Endothelial cell (in vitro differentiated cells): ENCODE results near the gene RASAL2. TPM values are rescaled to one million over a fixed set of nuclear protein-coding genes. Genes with fewer than 3 reads are reported as not detected.

Experiments used
- DNase-seq: peaks from one replicate; pipeline ENCODE4 v3.0.0; 2021; ENCODE audit warnings: low spot score
- H3K27ac Mint-ChIP-seq: one replicate; pipeline ENCODE4 v1.8.0; 2021; ENCODE audit warnings: mixed read lengths, inconsistent platforms; ENCODE audit not compliant: unreplicated experiment
- H3K27me3 Mint-ChIP-seq: one replicate; pipeline ENCODE4 v1.8.0; 2021; ENCODE audit warnings: mild to moderate bottlenecking, moderate library complexity, mixed read lengths, inconsistent platforms; ENCODE audit not compliant: unreplicated experiment
- H3K36me3 Mint-ChIP-seq: one replicate; pipeline ENCODE4 v1.8.0; 2021; ENCODE audit warnings: mild to moderate bottlenecking, low read depth, mixed read lengths, inconsistent platforms; ENCODE audit not compliant: unreplicated experiment
- H3K4me1 Mint-ChIP-seq: one replicate; pipeline ENCODE4 v1.8.0; 2021; ENCODE audit warnings: mild to moderate bottlenecking, mixed read lengths, inconsistent platforms; ENCODE audit not compliant: unreplicated experiment
- H3K4me3 Mint-ChIP-seq: one replicate; pipeline ENCODE4 v1.8.0; 2021; ENCODE audit warnings: mild to moderate bottlenecking, mixed read lengths, inconsistent platforms; ENCODE audit not compliant: unreplicated experiment
- H3K9me3 Mint-ChIP-seq: one replicate; pipeline ENCODE4 v1.8.0; 2021; ENCODE audit warnings: mixed read lengths, inconsistent platforms; ENCODE audit not compliant: unreplicated experiment
- CTCF ChIP-seq: fragments of 200-600 bp; sonication (generic); IDR thresholded peaks from one replicate; pipeline ENCODE4 v1.5.0; 2021; ENCODE audit warnings: antibody characterized with exemption; ENCODE audit not compliant: unreplicated experiment
- total RNA-seq: library from RNA; stranded (reverse); fragmentation: NEBNext Ultra II Directional; extraction: Animal tissue kit (Norgen Biotek cat#: 25700); gene quantifications from one replicate; pipeline ENCODE4 v1.2.1, GENCODE V29; 2021; ENCODE audit not compliant: unreplicated experiment

RASAL2 gene
- total RNA-seq, 1 donor from 2014 or later, result 82.1 TPM

GRCh38 chr1:178232108-178232507 is 138.2 kb downstream of the RASAL2 start:
- H3K4me1 Mint-ChIP-seq, result peaks cover 22% of the 10 kb centered on the region
- H3K27me3 Mint-ChIP-seq, result peaks cover 2% of the 10 kb centered on the region
- H3K4me3 Mint-ChIP-seq, result no peak overlapping the region
- no peaks in the 10 kb centered on the region for H3K9me3 Mint-ChIP-seq
- H3K36me3 Mint-ChIP-seq, result no peaks in the 10 kb centered on the region
- no peak overlapping the region for H3K27ac Mint-ChIP-seq
- DNase-seq, result no peak
- no peak for TF ChIP-seq CTCF

GRCh38 chr1:178232949-178233348 is 139.0 kb downstream of the RASAL2 start:
- Mint-ChIP-seq H3K27ac (no peak overlapping the region), H3K4me3 (no peak overlapping the region), H3K36me3 (no peaks in the 10 kb centered on the region), H3K27me3 (no peaks in the 10 kb centered on the region), H3K4me1 (peaks cover 19% of the 10 kb centered on the region), H3K9me3 (no peaks in the 10 kb centered on the region)
- no peak for DNase-seq
- no peak for TF ChIP-seq CTCF

- no peak for TF ChIP-seq CTCF
- no peak for DNase-seq
- Mint-ChIP-seq H3K4me3 (no peak overlapping the region), H3K4me1 (peaks cover 21% of the 10 kb centered on the region), H3K9me3 (no peaks in the 10 kb centered on the region), H3K27ac (no peak overlapping the region), H3K36me3 (no peaks in the 10 kb centered on the region), H3K27me3 (no peaks in the 10 kb centered on the region)
Measured at GRCh38 chr1:178237121-178237520, 143.2 kb downstream of the RASAL2 start.

GRCh38 chr1:178238722-178239510 is 145.0 kb downstream of the RASAL2 start:
- no peak overlapping the region for H3K27ac Mint-ChIP-seq
- H3K27me3 Mint-ChIP-seq, result no peaks in the 10 kb centered on the region
- TF ChIP-seq CTCF, result no peak
- H3K4me3 Mint-ChIP-seq, result no peak overlapping the region
- peaks cover 13% of the 10 kb centered on the region for H3K4me1 Mint-ChIP-seq
- DNase-seq, result no peak
- no peaks in the 10 kb centered on the region for H3K9me3 Mint-ChIP-seq
- H3K36me3 Mint-ChIP-seq, result no peaks in the 10 kb centered on the region

- H3K36me3 Mint-ChIP-seq, result no peaks in the 10 kb centered on the region
- no peak for TF ChIP-seq CTCF
- no peaks in the 10 kb centered on the region for H3K9me3 Mint-ChIP-seq
- no peak overlapping the region for H3K4me3 Mint-ChIP-seq
- DNase-seq, result no peak
- peaks cover 7% of the 10 kb centered on the region for H3K4me1 Mint-ChIP-seq
- H3K27ac Mint-ChIP-seq, result no peak overlapping the region
- peaks cover 1% of the 10 kb centered on the region for H3K27me3 Mint-ChIP-seq
Measured at GRCh38 chr1:178241057-178241456, 147.2 kb downstream of the RASAL2 start.
